A673 (cell line): ENCODE data around the gene CBX2. TPM values are rescaled to one million over a fixed set of nuclear protein-coding genes. Genes with fewer than 3 reads are reported as not detected.

Source experiments
- BruUV-seq: library from RNA; stranded (reverse); fragments of 400-500 nt; replicated peaks from 2 replicates; lab custom pipeline; 2021; lab: Mats Ljungman, UMichigan
- CTCF ChIA-PET: fragments of 300-600 bp; sonication (Branson Sonifier 250); formaldehyde crosslinking; loops from one replicate; lab custom pipeline; 2022; ENCODE audit warnings: antibody characterized with exemption; lab: Charles Lee
- POLR2A ChIA-PET: fragments of 300-600 bp; sonication (Branson Sonifier 250); formaldehyde crosslinking; loops from one replicate; lab custom pipeline; 2022; ENCODE audit warnings: antibody characterized with exemption; ENCODE audit not compliant: low non-redundant PET; lab: Charles Lee
- DNase-seq: peaks from one replicate; pipeline ENCODE4 v3.0.0-alpha.2; 2015; ENCODE audit warnings: low spot score
- H3K27ac ChIP-seq: fragments of 200-600 bp; sonication (generic); 2 replicates; pipeline ENCODE4 v1.5.1; 2016; ENCODE audit warnings: mixed run types, low read depth, mild to moderate bottlenecking, mixed read lengths, antibody characterized with exemption, low read length; ENCODE audit not compliant: poor library complexity, severe bottlenecking
- H3K27me3 ChIP-seq: fragments of 200-600 bp; sonication (generic); replicated peaks from 2 replicates; pipeline ENCODE4 v1.6.1; 2017; ENCODE audit warnings: mixed run types, low read depth, mild to moderate bottlenecking, mixed read lengths, antibody characterized with exemption, low read length; ENCODE audit not compliant: insufficient read depth, poor library complexity
- H3K36me3 ChIP-seq: fragments of 200-600 bp; sonication (generic); 2 replicates; pipeline ENCODE4 v1.6.1; 2016; ENCODE audit warnings: mixed run types, mild to moderate bottlenecking, mixed read lengths, antibody characterized with exemption, low read length; ENCODE audit not compliant: insufficient read depth, poor library complexity, severe bottlenecking
- H3K4me1 ChIP-seq: fragments of 200-600 bp; sonication (generic); 2 replicates; pipeline ENCODE4 v1.6.1; 2017; ENCODE audit warnings: mixed run types, mild to moderate bottlenecking, mixed read lengths, antibody characterized with exemption, low read length; ENCODE audit not compliant: insufficient read depth, poor library complexity, severe bottlenecking
- H3K4me3 ChIP-seq: fragments of 200-600 bp; sonication (generic); 2 replicates; pipeline ENCODE4 v1.5.1; 2016; ENCODE audit warnings: low read depth, mixed run types, mild to moderate bottlenecking, mixed read lengths, low read length; ENCODE audit not compliant: poor library complexity, severe bottlenecking
- H3K9me3 ChIP-seq: fragments of 200-600 bp; sonication (generic); 2 replicates; pipeline ENCODE4 v1.6.1; 2016; ENCODE audit warnings: mixed run types, low read depth, mild to moderate bottlenecking, mixed read lengths, antibody characterized with exemption, low read length; ENCODE audit not compliant: poor library complexity, severe bottlenecking
- CTCF ChIP-seq: fragments of 300-800, 200-600 bp; sonication (generic); conservative IDR thresholded peaks from 2 replicates; pipeline ENCODE4 v1.5.1; 2017; ENCODE audit warnings: low read depth, mild to moderate bottlenecking, antibody characterized with exemption, low read length, moderate library complexity, mixed read lengths
- EZH2 ChIP-seq: fragments of 200-600 bp; sonication (generic); IDR thresholded peaks from 2 replicates; pipeline ENCODE4 v1.6.1; 2017; ENCODE audit warnings: borderline replicate concordance, low read depth, mild to moderate bottlenecking, mixed read lengths, antibody characterized with exemption, low read length; ENCODE audit not compliant: poor library complexity, severe bottlenecking
- intact Hi-C: fragments of 100-400 bp; cut with micrococcal nuclease; formaldehyde crosslinking; loops from one replicate; pipeline ENCODE4 v1.10.0; 2022; ENCODE audit not compliant: unreplicated experiment
- total RNA-seq: library from RNA; stranded (reverse); gene quantifications from 2 replicates; pipeline ENCODE4 v1.2.3, GENCODE V29; 2021

The CBX2 gene
- total RNA-seq, 1 experiment from 2014 or later = 59.5 TPM

DNA sequence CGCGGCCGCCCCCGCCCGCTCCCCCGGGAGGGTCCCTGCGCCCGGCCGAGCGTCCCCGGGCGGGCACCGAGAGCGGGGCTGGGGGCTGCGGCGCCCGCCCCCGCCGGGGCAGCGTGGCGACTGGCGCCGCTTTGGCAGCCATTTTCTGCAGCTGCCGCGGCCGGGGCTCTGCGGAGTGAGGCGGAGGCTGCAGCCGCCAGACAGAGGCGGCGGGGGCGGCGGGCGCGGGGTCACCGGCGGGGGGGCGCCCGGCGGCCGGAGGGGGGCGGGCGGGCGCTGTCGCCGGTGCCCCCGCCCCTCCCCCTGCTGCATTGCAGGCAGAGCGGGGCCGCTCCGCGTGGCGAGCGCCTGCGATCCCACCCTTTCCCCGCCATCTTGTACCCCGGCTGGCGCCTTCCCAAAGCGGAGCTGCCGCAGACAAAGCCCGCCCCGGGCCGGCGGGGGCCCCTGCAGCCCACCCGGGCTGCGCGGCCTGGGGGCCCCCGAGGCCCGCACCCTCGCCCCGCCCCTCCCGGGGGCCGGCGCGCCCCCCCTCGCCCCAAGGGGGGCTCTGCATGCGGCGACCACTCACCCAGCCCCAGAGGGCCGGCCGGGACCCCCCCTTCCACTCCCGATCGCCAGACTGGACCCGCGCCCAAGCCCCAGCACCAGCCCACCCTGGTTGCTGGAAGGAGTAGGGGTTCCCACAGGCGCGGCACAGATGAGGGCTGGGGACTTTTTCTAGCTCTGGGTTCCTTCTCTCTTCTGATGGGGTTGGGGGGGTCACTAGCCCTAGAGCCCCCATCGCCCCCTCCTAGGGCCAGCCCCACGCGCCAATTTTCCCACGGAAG is 35.6 kb downstream of the CBX2 start:
- DNase-seq = peak; percentile 70
- CTCF ChIA-PET = interaction anchor here (0.5 kb wide), 1 partner anchor 19 kb away, joined by 6 read pairs; no protein-coding TSS in a partner anchor
- no TSS peak for BruUV-seq

DNA sequence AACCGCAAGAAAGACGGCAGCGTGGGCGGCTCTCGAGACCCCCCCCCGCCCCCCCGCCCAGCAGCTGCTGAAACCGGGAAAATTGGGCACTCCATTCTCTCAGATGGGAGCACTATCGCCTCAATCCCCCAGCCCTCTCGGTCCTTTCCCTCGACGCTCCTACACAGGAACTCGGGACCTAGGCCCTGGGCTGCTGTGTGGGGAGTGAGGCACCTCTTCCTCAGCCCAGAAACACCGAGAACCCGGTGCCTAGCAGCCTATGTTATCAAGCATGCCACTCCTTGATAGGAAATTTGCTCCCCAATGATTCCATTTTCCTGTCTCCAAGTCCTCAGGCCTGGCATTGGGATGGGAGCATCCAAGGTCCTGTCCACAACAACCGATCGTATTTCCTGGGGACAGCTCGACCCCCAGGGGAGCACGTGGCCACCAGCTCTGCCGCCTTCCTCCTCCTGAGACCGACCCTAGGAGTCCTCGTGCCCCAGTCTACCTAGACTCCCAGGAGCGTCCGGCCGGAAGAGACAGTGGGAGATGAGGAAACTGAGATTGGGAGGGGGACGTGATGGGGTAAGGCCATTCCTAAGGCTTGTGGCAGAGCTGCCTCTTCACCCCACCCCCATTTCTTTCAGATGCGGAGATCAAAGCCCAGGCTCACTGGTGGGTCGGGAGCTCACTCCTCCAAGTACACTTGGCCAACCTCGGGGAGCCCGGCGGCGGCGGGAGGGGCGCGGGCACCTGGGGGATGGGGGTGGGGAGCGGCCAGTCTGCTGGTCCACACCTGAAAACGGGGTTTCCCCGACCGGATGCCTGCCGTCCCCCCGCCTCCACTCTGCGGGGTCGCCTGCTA is 36.4 kb downstream of the CBX2 start:
- Histone ChIP-seq H3K9me3 (no peaks in the 10 kb centered on the region), H3K36me3 (no peaks in the 10 kb centered on the region), H3K4me3 (no peak overlapping the region), H3K27ac (no peak overlapping the region), H3K27me3 (no peaks in the 10 kb centered on the region), H3K4me1 (peaks cover 23% of the 10 kb centered on the region)
- intact Hi-C loops = no loop called here
- POLR2A ChIA-PET = interaction anchor here (0.5 kb wide), 1 partner anchor 25 kb away, joined by 8 read pairs; the partner anchor contains the start of gene CBX4
- DNase-seq = no peak
- CTCF ChIA-PET = interaction anchor here (0.5 kb wide), 1 partner anchor 18 kb away, joined by 6 read pairs; no protein-coding TSS in a partner anchor
- TF ChIP-seq EZH2 = no peak
- TF ChIP-seq CTCF = no peak
- BruUV-seq = no TSS peak

More for the DNA sequence above, 35.6 kb downstream of the CBX2 start:
- Histone ChIP-seq H3K4me1 (peaks cover 23% of the 10 kb centered on the region), H3K27me3 (no peaks in the 10 kb centered on the region), H3K36me3 (no peaks in the 10 kb centered on the region), H3K4me3 (peak overlapping the region; percentile 46), H3K27ac (peak overlapping the region; percentile 85), H3K9me3 (no peaks in the 10 kb centered on the region)
- TF ChIP-seq EZH2 (no peak), CTCF (no peak)
- POLR2A ChIA-PET = interaction anchor here (0.5 to 0.6 kb wide), 3 partner anchors 11 to 26 kb away, joined by 3 to 8 read pairs (median 4); partner anchors contain the start of genes CBX4 and CBX8
- intact Hi-C loops = no loop called here
